Mammary epithelial cell (primary cell): ENCODE data around the gene STAB2.

ENCODE experiments used
- CTCF ChIP-seq, 2 donors: IDR thresholded peaks in 1 of 2; conservative IDR thresholded peaks in 1 of 2; 2 replicates each; pipeline ENCODE4 v1.5.1; 2011 to 2012; ENCODE audit warnings: inconsistent platforms in 2 of 2, low read length in 2 of 2, mild to moderate bottlenecking in 2 of 2, control low read depth in 1 of 2, low read depth in 1 of 2; ENCODE audit not compliant: insufficient read depth in 1 of 2; ENCODE audit errors: extremely low read depth in 1 of 2
- EZH2 ChIP-seq: IDR thresholded peaks from 2 replicates; pipeline ENCODE4 v1.6.1; 2012; ENCODE audit warnings: low read length, inconsistent platforms, borderline replicate concordance

- TF ChIP-seq CTCF (conservative IDR thresholded peaks at IDR 0.05 in 1 of 2, IDR thresholded peaks at IDR 0.05 in 1 of 2; ENCODE audit: extremely low read depth in 1 of 2, insufficient read depth in 1 of 2, low read depth in 1 of 2, low read length in 2 of 2) (no peak), EZH2 (no peak)
Measured at GRCh38 chr12:103737881-103738280, 150.8 kb downstream of the STAB2 start.
